Measurements from ENCODE around the gene NUCB1.

DNA sequence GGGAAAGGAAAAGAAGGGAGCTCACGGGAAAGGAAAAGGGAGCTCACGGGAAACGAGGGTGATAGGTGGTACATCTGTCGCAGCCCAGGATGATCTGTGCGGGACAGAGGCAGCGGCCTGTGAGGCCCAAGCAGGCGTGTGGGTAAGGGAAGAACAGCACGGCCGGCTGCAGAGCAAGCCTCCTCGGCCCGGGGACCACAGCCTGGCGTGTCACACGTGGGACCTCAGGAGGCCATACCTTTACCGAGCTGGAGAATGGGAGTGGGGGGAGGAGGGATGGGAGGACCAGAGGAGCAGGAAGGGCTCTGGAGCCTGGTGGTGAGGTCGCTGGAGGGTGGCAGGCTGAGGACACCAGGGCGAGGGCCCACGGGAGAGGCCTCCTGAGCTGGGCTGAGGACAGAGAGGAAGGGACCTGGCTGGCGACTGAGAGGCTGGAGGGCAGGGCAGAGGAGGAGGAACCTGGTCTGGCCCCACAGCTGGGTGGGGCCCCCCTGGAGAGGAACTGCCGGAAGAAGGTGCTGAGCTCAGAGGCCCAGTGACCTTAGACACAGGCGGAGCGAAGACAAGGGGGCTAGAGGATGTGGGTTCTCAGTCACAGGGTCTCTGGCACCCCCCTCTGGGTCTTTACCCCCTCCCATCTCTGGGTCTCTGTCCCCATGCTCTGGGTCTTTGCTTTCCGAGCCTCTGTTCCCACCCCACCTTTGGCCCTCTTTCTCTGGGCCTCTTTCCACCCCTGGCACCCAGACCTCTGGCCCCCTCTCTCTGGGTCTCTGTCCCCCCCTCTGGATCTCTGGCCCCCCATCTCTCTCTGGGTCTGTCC lies 62.1 kb downstream of the NUCB1 start:
- TF ChIP-seq, protein P1, sequence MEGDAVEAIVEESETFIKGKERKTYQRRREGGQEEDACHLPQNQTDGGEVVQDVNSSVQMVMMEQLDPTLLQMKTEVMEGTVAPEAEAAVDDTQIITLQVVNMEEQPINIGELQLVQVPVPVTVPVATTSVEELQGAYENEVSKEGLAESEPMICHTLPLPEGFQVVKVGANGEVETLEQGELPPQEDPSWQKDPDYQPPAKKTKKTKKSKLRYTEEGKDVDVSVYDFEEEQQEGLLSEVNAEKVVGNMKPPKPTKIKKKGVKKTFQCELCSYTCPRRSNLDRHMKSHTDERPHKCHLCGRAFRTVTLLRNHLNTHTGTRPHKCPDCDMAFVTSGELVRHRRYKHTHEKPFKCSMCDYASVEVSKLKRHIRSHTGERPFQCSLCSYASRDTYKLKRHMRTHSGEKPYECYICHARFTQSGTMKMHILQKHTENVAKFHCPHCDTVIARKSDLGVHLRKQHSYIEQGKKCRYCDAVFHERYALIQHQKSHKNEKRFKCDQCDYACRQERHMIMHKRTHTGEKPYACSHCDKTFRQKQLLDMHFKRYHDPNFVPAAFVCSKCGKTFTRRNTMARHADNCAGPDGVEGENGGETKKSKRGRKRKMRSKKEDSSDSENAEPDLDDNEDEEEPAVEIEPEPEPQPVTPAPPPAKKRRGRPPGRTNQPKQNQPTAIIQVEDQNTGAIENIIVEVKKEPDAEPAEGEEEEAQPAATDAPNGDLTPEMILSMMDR (IDR thresholded peaks at IDR 0.05), result no peak
- TF ChIP-seq POLR2A (IDR thresholded peaks at IDR 0.05), result peak; percentile 90 to 98

Measured in Peyer's patch (tissue), 4 donors.